Globus pallidus (tissue), 1 donor: ENCODE data around the gene FRMD4A.

Experiments used
- DNase-seq: peaks from one replicate; pipeline ENCODE4 v3.0.0-alpha.2; 2015; ENCODE audit warnings: low spot score

FRMD4A gene

GRCh38 chr10:13816195-13816925 is 514.4 kb downstream of the FRMD4A start:
- peak; percentile 83 for DNase-seq

DNA sequence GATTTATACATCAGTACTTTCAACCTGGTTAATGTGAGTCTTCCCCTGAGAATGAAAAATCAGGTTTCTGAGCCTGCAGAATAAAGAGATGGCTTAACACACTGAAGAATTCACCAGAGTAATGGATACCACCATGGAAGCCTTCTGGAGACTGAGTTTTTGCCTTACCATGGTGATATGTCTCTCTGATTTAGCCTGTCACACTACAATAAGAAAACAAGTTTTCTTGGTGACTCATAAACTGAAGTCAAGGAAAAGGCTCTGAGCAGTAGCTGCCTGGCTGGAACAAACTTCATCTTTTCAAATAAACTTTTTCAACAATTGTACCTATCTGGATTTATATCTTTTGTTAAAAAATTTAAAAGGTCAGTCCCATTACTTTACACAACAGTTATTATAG is 515.0 kb downstream of the FRMD4A start:
- no peak for DNase-seq

DNA sequence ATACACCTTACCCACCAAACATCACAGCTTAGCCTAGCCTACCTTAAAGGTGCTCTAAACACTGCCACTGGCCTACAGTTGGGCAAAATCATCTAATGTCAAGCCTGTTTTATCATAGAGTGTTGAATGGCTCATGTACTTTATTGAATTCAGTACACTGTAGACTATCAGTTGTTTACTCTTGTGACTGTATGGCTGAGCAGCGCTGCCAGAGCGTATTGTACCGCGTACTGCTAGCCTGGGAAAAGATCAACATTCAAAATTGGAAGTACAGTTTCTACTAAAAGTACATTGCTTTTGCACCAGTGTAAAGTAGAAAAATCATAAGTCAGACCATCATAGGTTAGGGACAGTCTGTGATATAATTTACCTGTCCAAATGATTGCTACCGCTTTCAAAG is 517.2 kb downstream of the FRMD4A start:
- no peak for DNase-seq

GRCh38 chr10:13812804-13813203 is 517.9 kb downstream of the FRMD4A start:
- no peak for DNase-seq

DNA sequence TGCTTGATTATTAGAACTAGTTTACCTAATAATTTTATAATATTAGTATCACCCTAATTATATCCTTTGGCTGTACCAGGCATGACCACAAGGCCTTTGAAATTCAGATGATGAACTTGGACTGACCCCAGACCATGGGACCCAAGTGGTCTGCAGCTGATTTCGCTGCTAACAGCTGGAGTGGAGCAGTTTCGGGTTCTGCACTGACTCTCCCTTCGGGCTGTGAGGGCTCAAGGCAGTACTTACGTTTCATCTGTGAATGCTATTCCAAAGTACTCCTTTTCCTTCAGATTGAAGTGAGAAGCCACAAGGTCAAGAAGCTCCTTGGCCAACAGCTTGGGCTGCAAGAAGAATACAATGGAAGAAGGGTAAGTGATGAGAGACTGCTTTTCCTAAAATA is 520.2 kb downstream of the FRMD4A start:
- DNase-seq, result no peak

GRCh38 chr10:13809427-13809826 is 521.3 kb downstream of the FRMD4A start:
- no peak for DNase-seq

DNA sequence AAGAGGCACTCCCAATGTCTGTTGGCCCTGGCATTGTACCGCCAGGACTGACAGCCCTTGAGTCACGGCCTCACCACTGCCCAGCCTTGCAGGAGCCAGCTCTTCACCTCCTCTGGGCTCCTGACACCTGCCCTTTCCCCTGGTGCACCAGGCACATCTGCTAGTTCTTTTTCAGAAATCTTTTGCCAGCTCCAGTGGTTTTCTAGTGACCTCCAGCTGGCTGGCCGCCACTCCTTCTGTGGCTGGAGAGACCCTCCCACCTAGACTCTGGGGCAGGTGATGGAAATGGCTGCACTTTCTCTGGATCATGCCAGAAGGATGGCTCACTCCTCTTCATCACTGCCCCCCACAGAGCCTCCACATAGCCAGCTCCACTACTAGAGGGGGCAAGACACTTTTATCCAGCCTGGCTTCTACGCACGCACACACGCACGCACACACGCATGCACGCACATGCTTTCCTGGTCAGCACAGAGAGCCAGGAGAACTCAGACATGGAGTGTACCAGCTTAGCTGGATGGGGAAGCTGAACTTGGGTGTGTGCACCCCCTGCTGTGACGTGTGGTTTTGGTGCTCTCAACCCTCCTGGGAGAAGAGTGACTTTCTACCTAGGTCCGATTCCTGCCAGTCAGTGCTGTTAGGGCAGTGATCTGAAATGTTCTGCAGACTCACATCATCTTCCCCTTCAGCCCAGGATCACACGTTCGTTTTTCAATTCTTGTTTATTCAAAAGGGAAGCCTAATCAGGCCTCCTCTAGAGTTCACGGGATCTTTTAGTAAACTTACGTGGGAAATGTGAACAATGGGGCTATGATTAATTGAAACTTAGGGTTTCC is 522.0 kb downstream of the FRMD4A start:
- DNase-seq, result no peak

- DNase-seq, result no peak
Observed at GRCh38 chr10:13806419-13806818, 524.3 kb downstream of the FRMD4A start.

GRCh38 chr10:13803566-13804554 is 526.9 kb downstream of the FRMD4A start:
- DNase-seq, result no peak

GRCh38 chr10:13801907-13802288 is 528.8 kb downstream of the FRMD4A start:
- no peak for DNase-seq

GRCh38 chr10:13801156-13801906 is 529.4 kb downstream of the FRMD4A start:
- DNase-seq, result no peak

- DNase-seq, result no peak
Observed at GRCh38 chr10:13797164-13797563, 533.6 kb downstream of the FRMD4A start.

GRCh38 chr10:13795653-13796555 is 534.8 kb downstream of the FRMD4A start:
- DNase-seq, result no peak

GRCh38 chr10:13794992-13795612 is 535.6 kb downstream of the FRMD4A start:
- no peak for DNase-seq

GRCh38 chr10:13792006-13792405 is 538.7 kb downstream of the FRMD4A start:
- DNase-seq, result no peak

DNA sequence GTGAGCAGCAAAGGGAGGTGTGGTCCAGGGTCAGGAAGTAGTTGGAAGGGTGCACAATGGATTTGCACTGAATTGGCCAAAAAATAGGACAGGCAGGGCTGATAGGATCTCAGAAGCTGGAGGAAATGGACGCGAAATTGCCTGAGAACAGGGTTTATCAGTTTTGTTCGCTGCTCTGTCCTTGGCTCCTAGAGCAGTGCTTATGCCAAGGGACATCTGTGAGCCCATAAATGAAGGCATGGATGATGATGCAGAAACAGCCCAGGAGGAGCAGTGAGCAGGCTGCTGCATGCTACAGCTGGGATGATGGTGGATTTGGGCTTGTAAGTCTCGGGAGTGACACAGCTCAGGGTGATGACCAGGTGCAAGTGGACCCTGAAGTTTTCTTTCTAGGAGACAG is 539.2 kb downstream of the FRMD4A start:
- no peak for DNase-seq

DNA sequence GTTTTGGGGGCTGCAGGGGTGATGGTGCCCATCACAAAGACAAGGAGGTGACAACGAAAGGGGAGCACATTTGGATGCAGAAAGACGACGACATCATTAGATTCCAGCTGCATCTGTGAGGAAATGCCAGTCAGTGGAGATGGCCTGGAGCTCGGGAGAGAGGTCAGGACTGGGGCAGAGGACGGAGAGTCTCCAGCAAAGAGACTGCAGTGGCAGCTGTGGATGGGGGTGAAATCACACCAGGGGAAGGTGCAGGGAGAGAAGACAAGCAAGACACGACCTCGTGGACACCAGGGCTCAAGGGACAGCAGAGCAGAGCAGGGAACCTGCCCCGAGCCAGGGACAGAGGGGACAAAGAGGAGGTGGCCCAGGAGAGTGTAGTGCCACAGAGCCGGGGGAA is 540.5 kb downstream of the FRMD4A start:
- DNase-seq, result no peak

GRCh38 chr10:13789448-13789829 is 541.3 kb downstream of the FRMD4A start:
- DNase-seq, result no peak

- peak; percentile 54 for DNase-seq
Observed at GRCh38 chr10:13788711-13789447, 541.8 kb downstream of the FRMD4A start.

DNA sequence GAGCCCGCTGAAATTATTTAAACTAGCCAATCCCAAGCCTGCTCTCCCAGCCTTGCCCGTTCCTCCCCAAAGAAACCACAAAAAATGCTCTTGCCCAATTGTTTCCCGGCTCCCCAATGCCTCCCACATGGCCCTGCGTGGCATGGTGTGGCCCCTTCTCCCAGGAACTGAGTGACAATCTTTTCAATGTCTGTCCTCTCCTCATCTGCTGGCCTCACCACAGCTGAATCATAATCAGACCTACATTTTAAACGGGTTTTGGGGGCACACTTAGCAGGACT is 542.5 kb downstream of the FRMD4A start:
- no peak for DNase-seq
